Hepatocyte (in vitro differentiated cells): ENCODE data around the gene MACROD2. TPM values are rescaled to one million over a fixed set of nuclear protein-coding genes. Genes with fewer than 3 reads are reported as not detected.

Experiments used
- DNase-seq: peaks from one replicate; pipeline ENCODE4 v3.0.0-alpha.2; 2016; ENCODE audit warnings: low spot score
- H2AFZ ChIP-seq: fragments of 200-600 bp; sonication (generic); 2 replicates; pipeline ENCODE4 v1.6.0; 2016; ENCODE audit warnings: antibody characterized with exemption, mild to moderate bottlenecking
- H3K27ac ChIP-seq: fragments of 200-600 bp; sonication (generic); 2 replicates; pipeline ENCODE4 v1.5.1; 2016; ENCODE audit warnings: mild to moderate bottlenecking
- H3K27me3 ChIP-seq: fragments of 200-600 bp; sonication (generic); 2 replicates; pipeline ENCODE4 v1.6.1; 2016
- H3K36me3 ChIP-seq: fragments of 200-600 bp; sonication (generic); replicated peaks from 2 replicates; pipeline ENCODE4 v1.5.1; 2016; ENCODE audit warnings: low read depth; ENCODE audit not compliant: insufficient read depth
- H3K4me1 ChIP-seq: fragments of 200-600 bp; sonication (generic); 2 replicates; pipeline ENCODE4 v1.5.1; 2016; ENCODE audit warnings: mild to moderate bottlenecking, moderate library complexity; ENCODE audit not compliant: insufficient read depth
- H3K4me2 ChIP-seq: fragments of 200-600 bp; sonication (generic); 2 replicates; pipeline ENCODE4 v1.6.0; 2016
- H3K4me3 ChIP-seq: fragments of 200-600 bp; sonication (generic); 2 replicates; pipeline ENCODE4 v1.5.1; 2016; ENCODE audit warnings: mild to moderate bottlenecking
- H3K79me2 ChIP-seq: fragments of 200-600 bp; sonication (generic); 2 replicates; pipeline ENCODE4 v1.6.0; 2017; ENCODE audit warnings: mild to moderate bottlenecking
- H3K9me2 ChIP-seq: fragments of 200-600 bp; sonication (generic); replicated peaks from 2 replicates; pipeline ENCODE4 v1.6.0; 2017; ENCODE audit warnings: mild to moderate bottlenecking; ENCODE audit not compliant: insufficient read depth
- H3K9me3 ChIP-seq: fragments of 200-600 bp; sonication (generic); 2 replicates; pipeline ENCODE4 v1.5.1; 2016; ENCODE audit warnings: low read depth, mild to moderate bottlenecking
- H4K20me1 ChIP-seq: fragments of 200-600 bp; sonication (generic); 2 replicates; pipeline ENCODE4 v1.6.0; 2016; ENCODE audit warnings: mild to moderate bottlenecking; ENCODE audit not compliant: insufficient read depth, poor library complexity, severe bottlenecking
- EZH2 ChIP-seq: fragments of 200-600 bp; sonication (generic); IDR thresholded peaks from 2 replicates; pipeline ENCODE4 v1.6.1; 2016; ENCODE audit warnings: antibody characterized with exemption, mild to moderate bottlenecking, borderline replicate concordance
- EZH2phosphoT487 ChIP-seq: fragments of 200-600 bp; sonication (generic); IDR thresholded peaks from one replicate; pipeline ENCODE4 v1.6.1; 2018; ENCODE audit warnings: antibody characterized with exemption, mild to moderate bottlenecking, low read depth, moderate library complexity; ENCODE audit not compliant: unreplicated experiment, severe bottlenecking
- WGBS: methylation state at CpG from one replicate; pipeline ENCODE4 v1.1.6; 2016; ENCODE audit warnings: low lambda C conversion rate; ENCODE audit errors: missing lambda C conversion rate; 5-methylcytosine and 5-hydroxymethylcytosine counted together
- polyA plus RNA-seq: library from polyadenylated mRNA; unstranded; fragments of >200 nt; fragmentation: Nextera tagmentation; extraction: Ambion mirVana; gene quantifications from 2 replicates; pipeline ENCODE4 v1.2.1, GENCODE V29; 2016
- total RNA-seq: library from RNA; depleted of rRNA; stranded (reverse); fragments of >200 nt; gene quantifications from 2 replicates; pipeline ENCODE4 v1.2.3, GENCODE V29; 2014
- TF ChIP-seq, protein P1 (sequence below): fragments of 200-600 bp; sonication (generic); IDR thresholded peaks from 2 replicates; pipeline ENCODE4 v1.5.1; 2016; ENCODE audit warnings: antibody characterized with exemption, mild to moderate bottlenecking; ENCODE audit not compliant: poor library complexity

Gene MACROD2
- total and polyA plus RNA-seq, 2 experiments from 2014 or later, result 2.4 to 3.1 TPM

DNA sequence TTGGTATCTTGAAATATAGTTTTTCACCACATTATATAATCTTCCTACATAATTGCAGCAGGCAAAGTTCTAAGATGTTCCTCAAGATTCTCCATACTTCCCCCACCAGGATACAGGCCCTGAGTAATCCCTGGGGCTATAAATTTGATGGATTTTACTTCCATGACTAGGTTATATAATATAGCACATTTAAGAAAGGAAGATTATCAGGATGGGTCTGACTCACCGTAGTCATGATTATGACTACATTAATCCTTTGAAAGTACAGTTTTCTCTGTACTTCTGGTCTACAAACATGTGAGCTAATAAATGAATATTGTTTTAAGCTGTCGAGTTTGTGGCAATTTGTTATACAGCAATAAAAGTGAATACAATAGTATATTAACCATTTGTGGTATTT, 122.5 kb downstream of the MACROD2 start:
- Histone ChIP-seq H3K27ac (no peak overlapping the region), H3K36me3 (no peaks in the 10 kb centered on the region), H3K4me1 (no peaks in the 10 kb centered on the region), H2AFZ (no peak overlapping the region), H3K4me3 (no peak overlapping the region), H3K9me3 (no peaks in the 10 kb centered on the region), H4K20me1 (no peaks in the 10 kb centered on the region), H3K27me3 (peaks cover 7% of the 10 kb centered on the region), H3K4me2 (no peak overlapping the region), H3K9me2 (no peaks in the 10 kb centered on the region), H3K79me2 (no peaks in the 10 kb centered on the region)
- no peak for TF ChIP-seq EZH2phosphoT487
- no peak for TF ChIP-seq EZH2
- TF ChIP-seq, protein P1, sequence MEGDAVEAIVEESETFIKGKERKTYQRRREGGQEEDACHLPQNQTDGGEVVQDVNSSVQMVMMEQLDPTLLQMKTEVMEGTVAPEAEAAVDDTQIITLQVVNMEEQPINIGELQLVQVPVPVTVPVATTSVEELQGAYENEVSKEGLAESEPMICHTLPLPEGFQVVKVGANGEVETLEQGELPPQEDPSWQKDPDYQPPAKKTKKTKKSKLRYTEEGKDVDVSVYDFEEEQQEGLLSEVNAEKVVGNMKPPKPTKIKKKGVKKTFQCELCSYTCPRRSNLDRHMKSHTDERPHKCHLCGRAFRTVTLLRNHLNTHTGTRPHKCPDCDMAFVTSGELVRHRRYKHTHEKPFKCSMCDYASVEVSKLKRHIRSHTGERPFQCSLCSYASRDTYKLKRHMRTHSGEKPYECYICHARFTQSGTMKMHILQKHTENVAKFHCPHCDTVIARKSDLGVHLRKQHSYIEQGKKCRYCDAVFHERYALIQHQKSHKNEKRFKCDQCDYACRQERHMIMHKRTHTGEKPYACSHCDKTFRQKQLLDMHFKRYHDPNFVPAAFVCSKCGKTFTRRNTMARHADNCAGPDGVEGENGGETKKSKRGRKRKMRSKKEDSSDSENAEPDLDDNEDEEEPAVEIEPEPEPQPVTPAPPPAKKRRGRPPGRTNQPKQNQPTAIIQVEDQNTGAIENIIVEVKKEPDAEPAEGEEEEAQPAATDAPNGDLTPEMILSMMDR, result no peak
- WGBS, result 57% methylated on average over 2 of the region's 2 CpGs
- no peak for DNase-seq

DNA sequence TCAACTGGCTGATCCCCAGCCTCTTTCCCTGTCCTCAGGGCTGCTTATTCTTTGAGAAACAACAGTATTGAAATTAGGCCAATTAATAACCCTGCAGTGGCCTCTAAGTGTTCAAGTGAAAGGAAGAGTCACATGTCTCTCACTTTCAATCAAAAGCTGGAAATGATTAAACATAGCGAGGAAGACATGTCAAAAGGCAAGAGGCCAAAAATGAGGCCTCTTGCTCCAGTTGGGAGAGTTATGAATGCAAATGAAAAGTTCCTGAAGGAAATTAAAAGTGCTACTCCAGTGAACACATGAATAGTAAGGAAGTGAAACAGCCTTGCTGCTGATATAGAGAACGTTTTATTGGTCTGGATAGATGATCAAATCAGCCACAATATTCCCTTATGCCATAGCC, 131.5 kb downstream of the MACROD2 start:
- Histone ChIP-seq H4K20me1 (no peaks in the 10 kb centered on the region), H3K27ac (no peak overlapping the region), H3K9me2 (no peaks in the 10 kb centered on the region), H2AFZ (no peak overlapping the region), H3K79me2 (no peaks in the 10 kb centered on the region), H3K4me1 (no peaks in the 10 kb centered on the region), H3K27me3 (no peaks in the 10 kb centered on the region), H3K9me3 (no peaks in the 10 kb centered on the region), H3K4me2 (no peak overlapping the region), H3K4me3 (no peak overlapping the region), H3K36me3 (no peaks in the 10 kb centered on the region)
- TF ChIP-seq, protein P1, result no peak
- TF ChIP-seq EZH2phosphoT487 (no peak), EZH2 (no peak)
- DNase-seq, result no peak
- 72% methylated on average over 2 of the region's 2 CpGs for WGBS

DNA sequence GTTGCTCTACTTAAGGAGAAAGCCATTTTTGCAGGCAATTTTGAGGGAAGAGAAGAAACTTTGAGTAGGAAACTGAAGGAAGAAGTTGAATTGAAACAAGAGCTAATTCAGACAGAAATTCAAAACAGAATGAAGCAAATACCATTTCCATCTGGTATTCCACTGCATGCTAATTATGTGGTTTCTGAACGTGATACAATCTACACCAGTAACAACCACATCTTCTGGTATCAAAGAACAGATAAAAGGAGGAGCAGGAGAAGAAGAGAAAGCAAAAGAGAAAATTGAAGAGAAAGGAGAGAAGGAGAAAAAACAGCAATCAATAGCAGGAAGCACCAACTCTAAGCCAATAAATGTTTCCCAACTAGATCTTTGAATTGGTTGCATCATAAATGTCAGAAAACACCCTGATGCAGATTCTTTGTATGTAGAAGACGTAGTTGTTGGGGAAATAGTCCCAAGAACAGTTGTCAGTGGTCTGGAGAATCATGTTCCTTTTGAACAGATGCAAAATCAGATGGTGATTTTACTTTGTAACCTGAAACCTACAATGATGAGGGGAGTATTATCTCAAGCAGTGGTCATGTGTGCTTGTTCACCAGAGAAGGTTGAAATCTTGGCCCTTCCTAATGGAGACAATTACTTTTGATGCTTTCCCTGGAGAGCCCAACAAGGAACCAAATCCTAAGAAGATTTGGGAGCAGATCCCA, 132.4 kb downstream of the MACROD2 start:
- no peak for DNase-seq
- no peak for TF ChIP-seq EZH2
- no peak for TF ChIP-seq EZH2phosphoT487
- TF ChIP-seq, protein P1, result no peak
- H3K27ac ChIP-seq, result no peak overlapping the region
- no peak overlapping the region for H3K4me3 ChIP-seq
- no peaks in the 10 kb centered on the region for H3K9me3 ChIP-seq
- 78% methylated on average over 2 of the region's 2 CpGs for WGBS
- H2AFZ ChIP-seq, result no peak overlapping the region
- H3K4me1 ChIP-seq, result no peaks in the 10 kb centered on the region
- no peak overlapping the region for H3K4me2 ChIP-seq
- no peaks in the 10 kb centered on the region for H3K9me2 ChIP-seq
- no peaks in the 10 kb centered on the region for H4K20me1 ChIP-seq
- no peaks in the 10 kb centered on the region for H3K36me3 ChIP-seq
- no peaks in the 10 kb centered on the region for H3K79me2 ChIP-seq
- H3K27me3 ChIP-seq, result no peaks in the 10 kb centered on the region
